Left hindlimb (tissue), 1 donor: ENCODE results near the gene IL17REL.

Experiments
- DNase-seq: peaks from one replicate; pipeline ENCODE4 v3.0.0-alpha.2; 2018

Gene IL17REL

DNA sequence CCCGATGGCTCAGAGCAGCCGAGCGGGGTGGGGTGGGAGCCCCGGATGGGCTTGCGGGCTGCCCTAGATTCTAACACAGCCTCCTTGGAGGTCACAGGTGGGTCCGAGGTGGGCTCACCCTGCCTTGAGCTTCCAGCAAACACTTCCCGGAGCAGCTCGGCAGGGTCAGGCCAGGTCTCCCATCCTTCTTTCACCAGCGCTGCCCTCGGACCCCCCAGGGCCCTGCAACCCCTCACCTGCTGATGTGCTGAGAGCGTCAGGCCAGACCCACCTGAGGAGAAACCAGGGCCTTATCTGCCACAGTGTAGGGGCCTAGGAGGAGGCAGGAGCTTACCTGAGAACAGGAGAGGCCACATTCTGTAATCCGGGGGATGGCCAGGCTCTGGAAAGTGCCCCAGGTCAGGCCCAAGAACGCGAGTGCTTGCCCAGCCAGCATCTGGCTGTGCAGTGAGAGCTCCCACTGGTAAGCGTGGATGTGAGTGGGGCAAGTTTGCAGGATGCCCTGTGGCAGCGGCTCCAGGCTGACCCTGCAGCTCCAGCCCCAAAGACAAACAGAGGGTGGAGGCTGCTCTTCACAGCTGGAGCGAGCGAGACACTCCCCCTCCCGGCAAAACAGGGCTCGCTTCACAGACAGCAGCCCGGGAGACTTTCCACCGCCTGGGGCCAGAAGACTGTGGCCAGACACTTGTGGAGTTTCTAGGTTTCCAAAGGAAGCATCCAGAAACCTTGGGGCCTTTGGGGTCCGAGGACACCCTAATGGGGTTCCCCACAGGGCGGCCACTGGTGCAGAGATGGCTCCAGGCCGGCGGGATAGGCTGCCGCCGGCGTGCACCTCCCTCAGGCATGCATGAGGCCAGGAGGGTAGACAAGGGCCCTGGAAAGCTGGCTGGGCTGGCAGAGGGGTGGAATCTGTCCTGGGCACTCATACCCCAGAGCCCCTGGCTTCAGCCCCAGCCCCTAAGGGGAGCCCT, at the start of gene IL17REL:
IL17REL (minus strand) TSS at position 555 of the 971 bp plus-strand sequence; CDS start at position 436, 119 bp downstream.
- no peak for DNase-seq

GRCh38 chr22:50061824-50062355, 49.3 kb upstream of the IL17REL start:
- no peak for DNase-seq

DNA sequence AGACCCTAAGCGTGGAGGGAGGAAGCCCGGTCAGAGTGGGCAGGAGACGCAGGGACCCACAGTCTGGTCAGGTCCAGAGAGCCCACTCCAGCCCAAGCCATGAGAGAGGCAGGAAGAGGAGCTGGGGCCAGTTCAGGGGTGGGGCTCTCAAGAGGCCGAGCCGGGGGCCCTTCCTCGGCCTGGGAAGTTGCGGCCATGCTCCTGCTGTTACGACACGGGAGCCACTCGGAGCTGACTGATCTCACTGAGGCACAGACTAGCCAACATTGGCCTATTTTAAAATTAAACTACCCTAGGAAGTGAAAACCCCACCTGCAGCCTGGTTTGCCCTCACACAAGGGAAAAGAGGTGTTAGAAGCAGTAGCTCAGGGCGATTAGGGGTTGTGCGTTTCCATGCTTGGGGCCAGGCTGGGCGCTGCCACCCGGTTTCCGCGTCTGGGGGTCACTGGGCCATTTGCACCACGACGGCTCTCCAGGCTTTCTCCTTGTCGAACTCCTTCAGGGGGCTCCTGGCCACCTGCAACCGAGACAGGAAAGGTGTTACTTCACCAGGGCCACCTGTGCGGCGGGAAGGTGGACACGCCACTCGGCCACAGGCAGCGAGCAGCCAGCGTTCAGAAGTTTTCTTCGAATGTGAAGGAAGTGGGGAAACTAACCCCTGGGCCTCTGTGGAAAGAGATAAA, 48.7 kb upstream of the IL17REL start:
- DNase-seq: peak; percentile 31

DNA sequence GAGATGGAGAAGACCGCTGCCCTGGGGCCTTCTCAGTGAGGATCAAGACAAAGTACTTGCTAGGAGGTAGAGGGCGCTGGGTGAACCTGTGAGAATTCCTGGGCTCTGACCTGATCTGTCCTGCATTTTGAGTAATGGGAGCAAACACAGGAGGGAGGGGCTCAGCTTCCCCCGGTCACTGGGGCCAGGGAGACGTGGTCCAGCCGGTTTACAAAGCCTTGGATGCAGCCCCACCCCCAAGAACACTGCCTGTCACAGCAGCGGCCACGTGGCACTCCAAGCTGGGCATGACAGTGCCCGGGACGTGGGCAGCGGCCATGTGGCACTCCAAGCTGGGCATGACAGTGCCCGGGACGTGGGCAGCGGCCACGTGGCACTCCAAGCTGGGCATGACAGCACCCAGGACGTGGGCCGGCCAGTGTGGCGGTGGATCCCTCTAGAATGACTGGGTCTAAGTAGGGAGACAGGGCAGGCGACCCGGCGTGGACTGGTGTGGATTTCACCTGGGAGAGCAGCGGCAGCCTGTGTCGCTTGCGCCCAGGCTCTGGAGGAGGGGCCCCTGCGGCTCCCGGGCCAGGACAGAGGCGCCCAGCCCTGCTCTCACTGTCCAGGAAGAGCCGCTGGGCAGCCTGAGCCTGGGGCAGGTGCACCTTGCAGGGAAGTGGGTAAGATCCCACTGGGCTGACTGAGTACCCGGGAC, 48.0 kb upstream of the IL17REL start:
- DNase-seq: peak; percentile 18

- no peak for DNase-seq
These were observed 47.3 kb upstream of the IL17REL start for GRCh38 chr22:50059881-50060262.

DNA sequence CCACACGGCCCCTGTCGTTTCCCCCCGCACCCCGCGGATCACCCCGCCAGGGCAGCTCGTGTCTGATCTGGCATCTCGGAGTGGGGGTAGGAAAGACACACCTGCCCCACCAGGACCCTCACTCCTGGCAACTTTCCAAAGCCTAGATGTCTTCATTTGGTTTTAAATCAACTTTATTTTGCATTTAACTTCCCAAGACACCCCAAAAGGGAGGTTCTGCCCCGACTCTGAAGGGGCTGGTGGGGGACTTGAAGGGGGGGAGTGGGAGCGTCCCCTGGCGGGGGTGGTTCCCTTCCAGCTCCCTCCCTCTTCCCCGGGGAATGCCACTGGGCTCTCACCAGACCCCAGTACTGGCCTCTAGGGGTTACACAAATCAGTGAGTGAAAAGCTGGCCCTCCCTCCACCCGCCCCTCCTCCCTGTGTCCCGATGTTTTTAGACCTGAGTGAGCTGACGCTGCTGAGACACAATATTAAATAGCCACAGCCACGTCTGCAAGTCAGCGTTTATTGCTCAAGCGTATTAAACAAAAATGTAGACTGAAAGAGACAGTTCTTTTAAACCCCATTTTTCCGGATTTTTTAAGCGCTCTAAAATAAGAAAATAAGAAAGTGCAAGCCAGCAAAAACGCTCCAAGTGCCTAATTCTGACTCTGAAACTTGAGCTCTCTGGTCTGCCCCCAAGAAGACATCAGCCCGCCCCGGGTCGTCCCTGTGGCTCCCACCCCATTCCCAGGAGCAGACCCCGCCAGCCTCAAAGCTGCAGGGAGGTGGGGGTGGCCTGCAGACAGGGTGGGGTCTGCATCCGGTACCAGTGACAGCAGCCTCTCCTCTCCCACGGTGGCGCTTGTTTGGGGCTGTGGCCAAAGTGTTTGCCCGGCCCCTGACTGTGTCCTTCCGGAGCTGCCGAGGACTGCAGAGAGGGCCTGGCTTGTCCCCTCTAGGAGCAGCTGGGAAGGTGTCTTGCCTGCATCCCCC, 46.6 kb upstream of the IL17REL start:
- peak; percentile 57 for DNase-seq

DNA sequence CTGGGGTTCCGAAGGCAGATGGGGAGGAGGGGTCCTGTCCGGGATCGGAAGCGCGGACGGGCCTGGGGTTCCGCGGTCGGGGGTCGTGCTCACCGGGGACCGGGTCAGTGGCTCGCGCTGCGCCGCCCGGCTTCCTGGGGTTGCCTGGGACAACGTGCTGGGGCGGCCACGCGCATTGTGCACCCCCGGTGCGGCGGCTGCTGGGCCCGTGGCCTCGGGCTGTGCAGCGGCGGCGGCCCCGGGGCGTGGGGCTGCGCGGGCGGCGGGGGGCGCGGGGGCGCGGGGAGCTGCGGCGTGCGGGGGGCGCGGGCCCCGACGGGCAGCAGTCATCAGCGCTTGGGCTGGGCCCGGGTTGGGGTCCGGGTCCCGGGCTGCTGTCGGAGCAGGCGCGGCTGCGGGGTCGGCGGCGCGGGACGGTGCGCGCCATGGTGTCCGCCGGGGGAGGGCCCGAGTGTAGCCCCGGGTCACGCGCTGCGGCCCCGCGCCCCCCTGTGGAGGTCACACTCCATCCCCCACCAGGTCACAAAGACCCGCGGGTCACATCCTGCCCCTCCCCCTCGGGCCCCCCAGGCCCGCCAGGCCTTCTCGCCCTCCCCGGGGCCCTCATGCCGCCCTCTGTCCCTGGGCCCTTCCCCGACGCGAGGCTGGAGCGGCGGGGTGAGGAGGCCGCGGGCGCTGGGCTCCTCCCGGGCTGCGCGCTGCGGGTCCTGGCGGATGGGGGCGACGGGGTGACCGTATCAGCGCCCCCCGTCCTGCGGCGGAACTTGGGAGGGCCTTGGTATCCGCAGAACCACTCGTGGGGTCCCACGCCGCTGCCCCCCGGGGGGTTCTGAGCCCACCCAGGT, 45.7 kb upstream of the IL17REL start, which contains the start of gene TTLL8:
TTLL8 (minus strand) TSS at position 238 of the 845 bp plus-strand sequence.
- DNase-seq: peak; percentile 38

- peak; percentile 19 for DNase-seq
These were observed 44.9 kb upstream of the IL17REL start for GRCh38 chr22:50057278-50058060.

DNA sequence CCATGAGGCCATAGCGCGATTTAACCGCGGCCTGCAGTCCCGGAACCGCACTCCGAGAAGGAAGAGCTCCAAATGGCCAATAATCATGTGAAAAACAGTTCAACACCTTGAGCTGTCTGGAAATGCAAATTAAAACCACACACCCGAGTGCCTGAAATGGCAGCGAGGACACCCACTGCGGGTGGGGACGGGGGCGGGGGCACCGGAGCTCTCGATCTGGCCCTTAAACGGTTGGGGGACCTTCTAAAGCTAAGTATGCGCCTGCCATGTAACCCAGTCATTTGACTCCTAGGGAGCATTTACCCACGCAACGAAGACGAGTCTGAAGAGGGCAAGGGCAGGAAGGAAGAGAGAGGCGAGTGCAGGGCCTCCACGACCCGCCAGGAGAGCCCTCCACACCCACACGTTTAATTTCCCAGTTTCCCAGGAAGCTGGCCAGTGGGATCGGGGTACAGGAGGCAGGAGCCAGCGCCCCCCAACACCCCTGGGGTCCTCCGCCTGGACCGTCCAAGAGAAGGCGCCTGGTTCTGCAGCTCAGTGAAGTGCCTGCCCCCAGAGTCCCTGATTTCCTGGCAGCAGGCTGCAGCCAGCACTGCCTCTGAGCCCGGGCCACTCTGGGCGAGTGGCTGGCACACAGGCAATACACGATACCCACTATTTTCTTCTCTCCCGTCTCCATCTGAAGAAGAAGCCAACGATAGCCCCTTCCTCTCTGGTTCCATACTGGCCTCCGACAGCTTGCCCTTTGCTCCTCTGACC, 43.8 kb upstream of the IL17REL start:
- DNase-seq: no peak

DNA sequence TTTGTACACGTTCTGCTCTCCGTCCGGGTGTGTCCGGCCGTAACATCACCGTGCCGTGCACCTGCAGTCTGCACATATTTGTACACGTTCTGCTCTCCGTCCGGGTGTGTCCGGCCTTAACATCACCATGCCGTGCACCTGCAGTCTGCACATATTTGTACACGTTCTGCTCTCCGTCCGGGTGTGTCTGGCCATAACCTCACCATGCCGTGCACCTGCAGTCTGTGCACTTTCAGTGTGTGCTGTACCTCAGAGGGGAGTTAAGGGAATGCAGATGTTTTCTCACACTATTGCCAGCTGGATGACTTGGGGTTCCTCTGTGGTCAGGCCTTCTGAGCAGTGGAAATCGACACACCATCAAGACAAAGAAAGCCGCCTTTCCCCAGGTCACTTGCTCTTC, 41.3 kb upstream of the IL17REL start:
- DNase-seq: no peak

DNA sequence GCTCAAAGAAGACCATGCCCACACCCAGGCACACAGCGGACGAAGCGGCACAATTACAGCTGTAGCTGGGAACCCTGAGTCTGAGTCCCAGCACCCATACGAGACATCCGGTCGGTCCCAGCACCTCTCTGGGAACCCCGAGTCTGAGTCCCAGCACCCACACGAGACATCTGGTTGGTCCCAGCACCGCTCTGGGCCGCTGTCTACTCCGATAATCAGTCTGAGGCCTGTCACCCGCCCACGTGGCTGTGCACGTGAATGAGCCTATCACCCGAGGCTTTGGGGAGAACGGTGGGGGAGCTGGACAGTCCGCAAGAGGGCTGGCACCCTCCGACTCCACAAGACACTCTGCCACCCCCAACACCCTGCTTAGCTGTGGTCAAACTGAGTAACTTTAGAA, 39.4 kb upstream of the IL17REL start:
- DNase-seq: no peak

DNA sequence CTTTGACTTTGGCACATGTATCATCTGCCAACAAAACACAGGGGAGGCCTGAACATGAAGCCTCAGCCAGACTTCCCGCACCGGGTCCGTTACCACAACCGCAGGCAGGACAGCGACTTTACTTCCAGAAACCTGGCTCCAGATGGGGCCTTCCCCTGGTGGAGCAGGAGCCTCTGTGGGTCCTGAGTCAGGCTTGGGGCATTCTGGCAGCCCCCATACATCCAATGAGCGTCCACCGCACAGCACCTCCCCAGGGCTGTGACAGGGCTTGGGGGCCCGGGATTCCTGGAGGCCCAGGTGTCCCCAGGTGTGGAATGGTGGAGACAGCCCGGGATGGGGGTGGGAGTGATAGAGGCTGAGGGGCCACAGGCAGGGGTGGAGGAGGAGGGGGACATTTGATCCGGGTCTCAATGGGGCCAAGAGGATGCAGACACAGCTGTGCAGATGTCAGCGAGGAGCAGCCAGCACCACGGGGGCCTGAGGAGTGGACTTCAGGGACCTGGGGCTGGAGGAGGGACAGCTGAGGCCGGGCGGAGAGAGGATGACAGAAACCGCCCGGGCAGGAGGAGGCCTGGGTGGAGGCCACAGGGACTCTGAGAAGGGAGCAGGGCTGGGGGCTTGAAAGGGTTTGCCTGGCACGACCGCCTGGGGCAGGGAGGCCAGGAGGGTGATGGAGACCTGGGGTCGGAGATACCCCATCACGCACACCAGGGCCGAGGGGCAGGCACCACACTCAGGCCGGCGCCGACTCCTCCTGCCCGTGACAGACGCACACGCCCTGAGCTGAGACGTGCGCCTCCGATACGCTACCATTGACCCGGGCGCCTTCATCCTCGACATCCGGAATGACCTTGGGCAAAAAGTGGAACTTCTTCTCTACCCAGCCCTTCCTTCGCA, 37.0 kb upstream of the IL17REL start:
- DNase-seq: no peak

DNA sequence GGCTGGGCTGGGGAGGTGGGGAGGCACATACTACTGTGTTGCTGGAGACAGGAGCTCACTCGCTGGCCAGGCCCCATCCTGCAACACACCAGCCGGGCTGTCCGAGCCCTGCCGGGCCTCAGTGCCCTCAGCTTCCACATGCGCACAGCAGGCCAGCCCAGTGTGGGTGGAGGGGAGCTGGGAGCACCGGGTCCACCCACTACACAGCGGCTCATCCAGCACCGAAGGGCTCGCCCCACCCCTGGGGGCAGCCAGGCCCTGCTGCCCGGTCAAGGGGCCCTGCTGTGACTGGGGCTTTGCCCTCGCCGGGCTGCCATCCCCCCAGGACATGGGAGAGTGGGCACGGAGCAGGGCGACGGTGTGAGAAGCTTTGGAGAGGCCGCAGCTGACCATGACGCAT, 36.3 kb upstream of the IL17REL start:
- DNase-seq: no peak

GRCh38 chr22:50048061-50048765, 35.6 kb upstream of the IL17REL start:
- DNase-seq: no peak

DNA sequence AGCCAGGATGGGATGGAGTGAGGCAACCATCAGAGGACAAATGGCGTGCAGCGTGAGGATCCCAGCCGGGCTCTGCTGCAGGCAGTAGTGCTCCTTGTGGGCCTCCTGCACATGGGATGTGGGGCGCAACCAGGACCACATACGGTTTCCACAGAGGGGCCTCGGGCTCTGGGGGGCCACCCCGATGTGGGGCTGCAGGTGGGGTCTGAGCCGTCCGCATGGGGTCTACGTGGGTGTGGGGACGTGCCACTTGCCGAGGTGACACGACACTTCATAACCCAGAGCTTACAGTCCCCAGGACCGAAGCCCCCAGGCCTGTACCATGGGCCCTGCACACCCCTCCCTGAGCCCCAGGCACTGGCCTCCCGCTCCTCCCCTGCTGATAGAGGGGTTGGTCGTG, 34.8 kb upstream of the IL17REL start:
- DNase-seq: no peak

DNA sequence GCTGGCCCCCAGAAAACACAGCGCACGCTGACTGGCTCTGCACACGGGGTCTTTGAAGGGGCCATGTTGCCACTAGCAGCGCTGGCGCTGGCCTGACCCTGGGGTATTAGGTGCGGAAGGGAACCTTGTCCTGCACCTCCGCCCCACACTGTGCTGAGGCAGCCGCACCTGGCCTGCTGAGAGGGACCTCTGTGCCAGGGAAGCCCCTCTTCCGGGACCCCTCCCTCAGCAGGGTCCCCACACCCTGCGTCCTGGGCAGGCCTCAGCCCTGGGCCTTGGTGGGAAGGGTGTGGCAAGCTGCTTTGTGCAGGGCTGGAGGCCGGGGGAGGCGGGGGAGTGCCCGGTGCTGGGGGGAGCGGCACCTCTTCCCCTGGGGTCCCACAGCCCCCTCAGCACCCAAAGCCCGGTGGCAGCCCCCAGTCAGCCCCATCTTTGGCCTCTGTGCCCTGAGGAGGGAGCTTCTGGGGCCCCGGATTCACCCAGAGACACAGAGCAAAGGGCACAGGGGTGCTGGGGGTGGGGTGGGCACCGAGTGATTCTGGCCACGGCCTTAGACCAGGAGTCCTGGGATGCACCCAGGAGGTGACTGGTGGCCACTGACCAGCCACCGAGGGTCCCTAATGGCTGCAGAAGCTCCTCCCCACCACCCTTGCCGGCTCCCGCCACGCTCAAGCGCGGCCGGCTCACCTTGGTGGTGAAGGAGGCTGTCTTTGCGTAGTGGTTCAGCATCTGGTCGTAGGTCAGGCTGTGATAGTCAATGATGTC, 34.1 kb upstream of the IL17REL start:
- no peak for DNase-seq

GRCh38 chr22:50046019-50046415, 33.5 kb upstream of the IL17REL start:
- no peak for DNase-seq
